ENCODE results near the gene CEP83.

DNA sequence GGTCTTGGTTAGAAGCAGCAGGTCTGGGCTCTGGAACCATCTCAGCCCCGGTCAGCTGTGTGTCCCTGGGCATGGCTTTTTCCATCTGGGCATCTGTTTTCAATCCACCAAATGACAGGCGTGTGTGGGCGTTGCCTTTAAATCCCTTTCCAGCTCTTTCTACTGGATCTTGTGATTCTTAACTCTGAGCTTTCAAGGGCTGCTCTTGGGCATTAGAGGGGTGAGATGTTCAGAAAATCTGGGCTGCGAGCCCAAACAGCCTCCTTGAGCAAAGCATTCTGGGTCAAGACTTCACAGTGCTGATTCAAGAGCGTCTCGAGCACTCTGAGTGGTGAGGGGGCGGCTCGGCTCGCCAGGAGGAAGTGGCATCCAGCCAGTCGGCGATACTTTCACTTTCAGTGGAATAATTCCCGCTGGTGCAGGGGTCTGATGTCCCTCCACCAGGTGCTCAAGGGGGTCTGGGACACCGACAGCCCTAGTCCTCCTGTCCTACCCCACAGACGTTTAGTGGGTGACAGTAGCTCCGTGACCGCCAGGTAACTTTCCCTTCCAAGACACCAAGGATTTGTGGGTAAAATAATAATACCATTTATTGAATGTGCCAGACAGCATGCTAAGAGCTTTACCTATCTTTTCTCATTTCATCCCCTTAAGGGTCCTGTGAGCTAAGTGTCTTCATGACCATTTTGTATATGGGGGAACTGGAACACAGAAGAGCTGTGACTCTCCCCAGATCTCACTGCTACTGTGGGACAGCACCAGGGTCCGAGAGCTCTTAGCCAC is 197.2 kb downstream of the CEP83 start:
- TF ChIP-seq, protein P1, sequence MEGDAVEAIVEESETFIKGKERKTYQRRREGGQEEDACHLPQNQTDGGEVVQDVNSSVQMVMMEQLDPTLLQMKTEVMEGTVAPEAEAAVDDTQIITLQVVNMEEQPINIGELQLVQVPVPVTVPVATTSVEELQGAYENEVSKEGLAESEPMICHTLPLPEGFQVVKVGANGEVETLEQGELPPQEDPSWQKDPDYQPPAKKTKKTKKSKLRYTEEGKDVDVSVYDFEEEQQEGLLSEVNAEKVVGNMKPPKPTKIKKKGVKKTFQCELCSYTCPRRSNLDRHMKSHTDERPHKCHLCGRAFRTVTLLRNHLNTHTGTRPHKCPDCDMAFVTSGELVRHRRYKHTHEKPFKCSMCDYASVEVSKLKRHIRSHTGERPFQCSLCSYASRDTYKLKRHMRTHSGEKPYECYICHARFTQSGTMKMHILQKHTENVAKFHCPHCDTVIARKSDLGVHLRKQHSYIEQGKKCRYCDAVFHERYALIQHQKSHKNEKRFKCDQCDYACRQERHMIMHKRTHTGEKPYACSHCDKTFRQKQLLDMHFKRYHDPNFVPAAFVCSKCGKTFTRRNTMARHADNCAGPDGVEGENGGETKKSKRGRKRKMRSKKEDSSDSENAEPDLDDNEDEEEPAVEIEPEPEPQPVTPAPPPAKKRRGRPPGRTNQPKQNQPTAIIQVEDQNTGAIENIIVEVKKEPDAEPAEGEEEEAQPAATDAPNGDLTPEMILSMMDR (IDR thresholded peaks at IDR 0.05; ENCODE audit: insufficient read depth, low read length, poor library complexity, severe bottlenecking), result no peak
- TF ChIP-seq EZH2phosphoT487 (conservative IDR thresholded peaks at IDR 0.05; ENCODE audit: low read length), result no peak
